HS-5 (cell line): ENCODE measurements around the gene HPS3.
"Not testable (repeated sequence)": the region's sequence is repeated elsewhere in the genome, so short reads cannot be mapped to it uniquely, and the experiment has no call there.

Experiments
- DNase-seq: peaks from one replicate; pipeline ENCODE4 v3.0.0-alpha.2; 2012; ENCODE audit warnings: low read depth

The HPS3 gene

GRCh38 chr3:149195221-149195620 lies 65.8 kb downstream of the HPS3 start:
- no peak for DNase-seq

GRCh38 chr3:149196805-149197592 lies 67.6 kb downstream of the HPS3 start:
- DNase-seq, result not testable (repeated sequence)

GRCh38 chr3:149197669-149198068 lies 68.2 kb downstream of the HPS3 start:
- no peak for DNase-seq

- DNase-seq, result no peak
Measured at GRCh38 chr3:149198611-149199010, 69.2 kb downstream of the HPS3 start.

GRCh38 chr3:149199474-149199873 lies 70.0 kb downstream of the HPS3 start:
- DNase-seq, result no peak

GRCh38 chr3:149203758-149204157 lies 74.3 kb downstream of the HPS3 start:
- DNase-seq, result no peak

GRCh38 chr3:149204390-149204991 lies 75.1 kb downstream of the HPS3 start:
- no peak for DNase-seq

- DNase-seq, result no peak
Measured at GRCh38 chr3:149207475-149207874, 78.0 kb downstream of the HPS3 start.

GRCh38 chr3:149209431-149209830 lies 80.0 kb downstream of the HPS3 start:
- no peak for DNase-seq

- DNase-seq, result no peak
Measured at GRCh38 chr3:149212386-149212785, 82.9 kb downstream of the HPS3 start.

GRCh38 chr3:149214702-149215101 lies 85.3 kb downstream of the HPS3 start:
- DNase-seq, result no peak

- DNase-seq, result no peak
Measured at GRCh38 chr3:149215515-149215914, 86.1 kb downstream of the HPS3 start.

- DNase-seq, result no peak
Measured at GRCh38 chr3:149216193-149216869, 86.9 kb downstream of the HPS3 start.

- no peak for DNase-seq
Measured at GRCh38 chr3:149217347-149217746, 87.9 kb downstream of the HPS3 start.

GRCh38 chr3:149219380-149220121 lies 90.1 kb downstream of the HPS3 start:
- not testable (repeated sequence) for DNase-seq

GRCh38 chr3:149221783-149222517 lies 92.5 kb downstream of the HPS3 start, which contains the start of gene CP:
Gene CP (minus strand): TSS chr3:149221829. CDS start chr3:149221792, 37 bp downstream.
- no peak for DNase-seq
